H9 (cell line): ENCODE data around the gene ACKR4. TPM values are rescaled to one million over a fixed set of nuclear protein-coding genes. Genes with fewer than 3 reads are reported as not detected.

Experiments used
- DNase-seq: peaks from one replicate; pipeline ENCODE4 v3.0.0-alpha.2; 2017
- H2AFZ ChIP-seq: one replicate; pipeline ENCODE4 v1.6.1; 2013; ENCODE audit warnings: mild to moderate bottlenecking, low read length, control low read depth, moderate library complexity
- H2AK5ac ChIP-seq: 2 replicates; pipeline ENCODE4 v1.6.1; 2013; ENCODE audit warnings: low read length, control low read depth, mixed read lengths; ENCODE audit not compliant: insufficient read length
- H2BK120ac ChIP-seq: one replicate; pipeline ENCODE4 v1.6.1; 2013; ENCODE audit warnings: low read depth, mild to moderate bottlenecking, low read length, control low read depth, inconsistent platforms; ENCODE audit not compliant: poor library complexity, severe bottlenecking
- H2BK12ac ChIP-seq: 2 replicates; pipeline ENCODE4 v1.6.1; 2013; ENCODE audit warnings: low read length, control low read depth, mixed read lengths, low read depth; ENCODE audit not compliant: insufficient read length
- H2BK15ac ChIP-seq: 2 replicates; pipeline ENCODE4 v1.6.1; 2013; ENCODE audit warnings: low read depth, low read length, control low read depth
- H2BK20ac ChIP-seq: one replicate; pipeline ENCODE4 v1.6.1; 2013; ENCODE audit warnings: low read depth, mild to moderate bottlenecking, low read length, control low read depth, inconsistent platforms; ENCODE audit not compliant: poor library complexity, severe bottlenecking
- H2BK5ac ChIP-seq: 2 replicates; pipeline ENCODE4 v1.6.1; 2013; ENCODE audit warnings: low read length, control low read depth, mixed read lengths; ENCODE audit not compliant: insufficient read length
- H3K14ac ChIP-seq: 2 replicates; pipeline ENCODE4 v1.6.1; 2013; ENCODE audit warnings: low read length, control low read depth; ENCODE audit not compliant: insufficient read depth
- H3K18ac ChIP-seq: 2 replicates; pipeline ENCODE4 v1.6.1; 2013; ENCODE audit warnings: low read depth, mild to moderate bottlenecking, mixed read lengths, low read length, control low read depth; ENCODE audit not compliant: insufficient read length
- H3K23ac ChIP-seq: 2 replicates; pipeline ENCODE4 v1.6.1; 2013; ENCODE audit warnings: low read length, control low read depth, mixed read lengths, low read depth; ENCODE audit not compliant: insufficient read length
- H3K23me2 ChIP-seq: 2 replicates; pipeline ENCODE4 v1.6.1; 2013; ENCODE audit warnings: low read depth, mild to moderate bottlenecking, mixed read lengths, low read length, control low read depth; ENCODE audit not compliant: insufficient read length, poor library complexity, severe bottlenecking
- H3K27ac ChIP-seq: 2 replicates; pipeline ENCODE4 v1.5.1; 2013; ENCODE audit warnings: low read length, control low read depth, mixed read lengths, low read depth; ENCODE audit not compliant: insufficient read length
- H3K27me3 ChIP-seq: 2 replicates; pipeline ENCODE4 v1.6.1; 2013; ENCODE audit warnings: low read length, control low read depth, inconsistent platforms; ENCODE audit not compliant: insufficient read depth
- H3K4ac ChIP-seq: 2 replicates; pipeline ENCODE4 v1.6.1; 2013; ENCODE audit warnings: low read depth, mild to moderate bottlenecking, control low read depth, inconsistent platforms, low read length, moderate library complexity
- H3K4me1 ChIP-seq: 2 replicates; pipeline ENCODE4 v1.6.1; 2013; ENCODE audit warnings: low read length, control low read depth, inconsistent platforms; ENCODE audit not compliant: insufficient read depth
- H3K4me2 ChIP-seq: 2 replicates; pipeline ENCODE4 v1.6.1; 2013; ENCODE audit warnings: low read length, control low read depth, mixed read lengths; ENCODE audit not compliant: insufficient read length, insufficient read depth
- H3K56ac ChIP-seq: 2 replicates; pipeline ENCODE4 v1.6.1; 2013; ENCODE audit warnings: low read depth, mild to moderate bottlenecking, mixed read lengths, low read length, control low read depth; ENCODE audit not compliant: insufficient read length
- H3K79me1 ChIP-seq: 2 replicates; pipeline ENCODE4 v1.6.1; 2013; ENCODE audit warnings: low read depth, mild to moderate bottlenecking, moderate library complexity, low read length, control low read depth, inconsistent platforms; ENCODE audit not compliant: insufficient read depth, poor library complexity, severe bottlenecking
- H3K79me2 ChIP-seq: 2 replicates; pipeline ENCODE4 v1.6.1; 2013; ENCODE audit warnings: low read length, control low read depth, inconsistent platforms; ENCODE audit not compliant: insufficient read depth
- H3K9ac ChIP-seq: 2 replicates; pipeline ENCODE4 v1.6.1; 2013; ENCODE audit warnings: low read length, control low read depth, mixed read lengths; ENCODE audit not compliant: insufficient read length; ENCODE audit errors: extremely low read depth
- H3K9me3 ChIP-seq: one replicate; pipeline ENCODE4 v1.6.1; 2013; ENCODE audit warnings: low read depth, low read length, inconsistent platforms; ENCODE audit not compliant: control insufficient read depth
- H3T11ph ChIP-seq: one replicate; pipeline ENCODE4 v1.6.1; 2013; ENCODE audit warnings: mild to moderate bottlenecking, low read length, control low read depth, inconsistent platforms
- H4K20me1 ChIP-seq: one replicate; pipeline ENCODE4 v1.6.1; 2013; ENCODE audit not compliant: control insufficient read depth, insufficient read length, insufficient read depth
- H4K5ac ChIP-seq: 2 replicates; pipeline ENCODE4 v1.6.1; 2013; ENCODE audit warnings: low read depth, mild to moderate bottlenecking, mixed read lengths, low read length, control low read depth; ENCODE audit not compliant: insufficient read length
- H4K8ac ChIP-seq: replicated peaks from 2 replicates; pipeline ENCODE4 v1.6.1; 2013; ENCODE audit warnings: low read length, control low read depth, mixed read lengths, low read depth; ENCODE audit not compliant: insufficient read length
- H4K91ac ChIP-seq: 2 replicates; pipeline ENCODE4 v1.6.1; 2013; ENCODE audit warnings: low read depth, mild to moderate bottlenecking, moderate library complexity, mixed read lengths, low read length, control low read depth; ENCODE audit not compliant: insufficient read length
- H3K27ac Mint-ChIP-seq, 3 experiments: 2 replicates in 2 of 3; 3 replicates in 1 of 3; pipeline ENCODE4 v1.8.0; 2020 to 2021; ENCODE audit warnings: mixed read lengths in 3 of 3, mild to moderate bottlenecking in 1 of 3, moderate library complexity in 1 of 3
- H3K27me3 Mint-ChIP-seq: 2 replicates; pipeline ENCODE4 v1.8.0; 2021; ENCODE audit warnings: low read depth, mild to moderate bottlenecking, moderate library complexity, mixed read lengths
- H3K36me3 Mint-ChIP-seq, 3 experiments: 2 replicates in 2 of 3; 3 replicates in 1 of 3; pipeline ENCODE4 v1.8.0; 2020 to 2021; ENCODE audit warnings: low read depth in 3 of 3, mixed read lengths in 3 of 3; ENCODE audit not compliant: insufficient read depth in 1 of 3
- H3K4me1 Mint-ChIP-seq, 2 experiments: 2 replicates each; pipeline ENCODE4 v1.8.0; 2020; ENCODE audit warnings: mixed read lengths in 2 of 2
- H3K4me3 Mint-ChIP-seq, 2 experiments: 2 replicates in 1 of 2; 3 replicates in 1 of 2; pipeline ENCODE4 v1.8.0; 2020 to 2021; ENCODE audit warnings: mild to moderate bottlenecking in 2 of 2, mixed read lengths in 2 of 2, moderate library complexity in 1 of 2
- H3K9me3 Mint-ChIP-seq, 2 experiments: 2 replicates in 1 of 2; 3 replicates in 1 of 2; pipeline ENCODE4 v1.8.0; 2020; ENCODE audit warnings: mild to moderate bottlenecking in 2 of 2, mixed read lengths in 2 of 2, moderate library complexity in 1 of 2
- WGBS: extraction: QIAGEN DNeasy Blood & Tissue Kit; methylation state at CpG from one replicate; pipeline ENCODE4 v1.1.7; 2013; ENCODE audit warnings: missing lambda C conversion rate, low lambda C conversion rate, mixed read lengths; ENCODE audit not compliant: insufficient read length; ENCODE audit errors: extremely low coverage; 5-methylcytosine and 5-hydroxymethylcytosine counted together
- total RNA-seq: library from RNA; stranded (reverse); gene quantifications from 2 replicates; pipeline ENCODE4 v1.2.1, GENCODE V29; 2021
- TF ChIP-seq, protein P1 (sequence below): fragments of 200-600 bp; sonication (generic); conservative IDR thresholded peaks from 3 replicates; pipeline ENCODE4 v1.8.0; 2021; ENCODE audit warnings: antibody characterized with exemption, mild to moderate bottlenecking

ACKR4 gene
- total RNA-seq, 1 experiment from 2014 or later = not detected

- Histone ChIP-seq H3K18ac (no peak overlapping the region), H3K56ac (no peak overlapping the region), H2BK15ac (no peak overlapping the region), H3K9ac (no peak overlapping the region), H3K14ac (no peak overlapping the region), H3K4me2 (no peak overlapping the region), H3K4me1 (peaks cover 8% of the 10 kb centered on the region; the same call in 1 of the 2 replicates), H4K20me1 (no peaks in the 10 kb centered on the region), H4K5ac (no peak overlapping the region), H2BK20ac (no peak overlapping the region), H2BK120ac (no peak overlapping the region), H3K79me2 (no peaks in the 10 kb centered on the region), H2AK5ac (no peak overlapping the region), H2BK5ac (no peak overlapping the region), H2BK12ac (no peak overlapping the region), H4K8ac (no peak overlapping the region), H3K27ac (no peak overlapping the region), H2AFZ (no peak overlapping the region), H3K9me3 (no peaks in the 10 kb centered on the region), H3K79me1 (no peaks in the 10 kb centered on the region), H4K91ac (no peak overlapping the region), H3K4ac (no peak overlapping the region), H3K23me2 (no peaks in the 10 kb centered on the region), H3K27me3 (no peaks in the 10 kb centered on the region), H3K23ac (no peak overlapping the region), H3T11ph (no peak overlapping the region)
- Mint-ChIP-seq H3K4me1 (peaks cover 14 to 15% of the 10 kb centered on the region in 2 experiments), H3K4me3 (no peak overlapping the region), H3K9me3 (no peaks in the 10 kb centered on the region), H3K36me3 (peaks cover 0 to 4% (median 0%) of the 10 kb centered on the region in 3 experiments; a peak in 1 of 7 replicates), H3K27me3 (no peaks in the 10 kb centered on the region), H3K27ac (no peak overlapping the region)
- DNase-seq = no peak
- TF ChIP-seq, protein P1, sequence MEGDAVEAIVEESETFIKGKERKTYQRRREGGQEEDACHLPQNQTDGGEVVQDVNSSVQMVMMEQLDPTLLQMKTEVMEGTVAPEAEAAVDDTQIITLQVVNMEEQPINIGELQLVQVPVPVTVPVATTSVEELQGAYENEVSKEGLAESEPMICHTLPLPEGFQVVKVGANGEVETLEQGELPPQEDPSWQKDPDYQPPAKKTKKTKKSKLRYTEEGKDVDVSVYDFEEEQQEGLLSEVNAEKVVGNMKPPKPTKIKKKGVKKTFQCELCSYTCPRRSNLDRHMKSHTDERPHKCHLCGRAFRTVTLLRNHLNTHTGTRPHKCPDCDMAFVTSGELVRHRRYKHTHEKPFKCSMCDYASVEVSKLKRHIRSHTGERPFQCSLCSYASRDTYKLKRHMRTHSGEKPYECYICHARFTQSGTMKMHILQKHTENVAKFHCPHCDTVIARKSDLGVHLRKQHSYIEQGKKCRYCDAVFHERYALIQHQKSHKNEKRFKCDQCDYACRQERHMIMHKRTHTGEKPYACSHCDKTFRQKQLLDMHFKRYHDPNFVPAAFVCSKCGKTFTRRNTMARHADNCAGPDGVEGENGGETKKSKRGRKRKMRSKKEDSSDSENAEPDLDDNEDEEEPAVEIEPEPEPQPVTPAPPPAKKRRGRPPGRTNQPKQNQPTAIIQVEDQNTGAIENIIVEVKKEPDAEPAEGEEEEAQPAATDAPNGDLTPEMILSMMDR = no peak
- WGBS = no CpG with 5 or more reads among the region's 3 CpGs
These were observed 46.3 kb upstream of the ACKR4 start for GRCh38 chr3:132550579-132551305.
